ENCODE measurements around the gene EHMT1. TPM values are rescaled to one million over a fixed set of nuclear protein-coding genes. Genes with fewer than 3 reads are reported as not detected.

EHMT1 gene
- total and polyA plus RNA-seq, 9 of the 15 experiments (the other 6 are each of a cell fraction or from before 2014, with no cell fraction given), result 2.2 to 76.0 (median 36.4) TPM

- no peak for TF ChIP-seq ZNF449 (CRISPR knock-in tag; IDR thresholded peaks at IDR 0.05)
- no peak for TF ChIP-seq TFAP4 (CRISPR knock-in tag; IDR thresholded peaks at IDR 0.05; ENCODE audit: borderline replicate concordance)
- TF ChIP-seq HMG20B (CRISPR knock-in tag; IDR thresholded peaks at IDR 0.05), result no peak
- TF ChIP-seq MLLT1 (IDR thresholded peaks at IDR 0.05), result no peak
- no peak for TF ChIP-seq ELK3 (CRISPR knock-in tag; IDR thresholded peaks at IDR 0.05)
- no peak for TF ChIP-seq HEY1 (CRISPR knock-in tag; IDR thresholded peaks at IDR 0.05; ENCODE audit: borderline replicate concordance)
- no peak for TF ChIP-seq SMARCC2 (IDR thresholded peaks at IDR 0.05; ENCODE audit: low read depth)
- TF ChIP-seq MYNN (IDR thresholded peaks at IDR 0.05), result 0 out of 2 replicates have a peak, but pooled peaks have one; percentile 16
- no peak for TF ChIP-seq MYNN (CRISPR knock-in tag; IDR thresholded peaks at IDR 0.05)
- TF ChIP-seq TRIM24 (IDR thresholded peaks at IDR 0.05), result no peak
- no peak for TF ChIP-seq KHSRP (IDR thresholded peaks at IDR 0.05)
- peak in 2 of 3 experiments; percentile 74 to 89 for TF ChIP-seq YY1 (IDR thresholded peaks at IDR 0.05; ENCODE audit: borderline replicate concordance in 1 of 3, control insufficient read depth in 1 of 3, extremely low read depth in 1 of 3, insufficient read depth in 3 of 3, insufficient read length in 1 of 3, insufficient replicate concordance in 2 of 3, low read depth in 1 of 3, low read length in 2 of 3)
- no peak for TF ChIP-seq RNF2 (IDR thresholded peaks at IDR 0.05)
- TF ChIP-seq KLF16 (IDR thresholded peaks at IDR 0.05), result no peak
- peak; percentile 71 for TF ChIP-seq RAD51 (IDR thresholded peaks at IDR 0.05; ENCODE audit: borderline replicate concordance, low read depth)
- no peak for TF ChIP-seq BRD9 (IDR thresholded peaks at IDR 0.05; ENCODE audit: low read depth, partially characterized antibody)
- 0 out of 2 replicates have a peak, but pooled peaks have one; percentile 29 for TF ChIP-seq ETS1 (conservative IDR thresholded peaks at IDR 0.05; ENCODE audit: control insufficient read depth, low read depth, low read length)
Measured at GRCh38 chr9:137611623-137612609, 6.9 kb upstream of the EHMT1 start (continued).
